Trophoblast cell (in vitro differentiated cells and primary cell): ENCODE data around the gene HADHA.

Source experiments
- DNase-seq, 2 donors: peaks; one replicate each; pipeline ENCODE4 v3.0.0-alpha.2; 2016
- H2AFZ ChIP-seq: 2 replicates; pipeline ENCODE4 v1.6.1; 2013; ENCODE audit warnings: low read length, moderate library complexity, mild to moderate bottlenecking; ENCODE audit not compliant: insufficient read depth, poor library complexity
- H2AK5ac ChIP-seq: 2 replicates; pipeline ENCODE4 v1.6.1; 2013; ENCODE audit warnings: mild to moderate bottlenecking, low read length
- H2BK120ac ChIP-seq: 2 replicates; pipeline ENCODE4 v1.6.1; 2013; ENCODE audit warnings: low read length, mild to moderate bottlenecking, moderate library complexity; ENCODE audit not compliant: insufficient read depth, poor library complexity
- H2BK12ac ChIP-seq: 2 replicates; pipeline ENCODE4 v1.6.1; 2013; ENCODE audit warnings: mild to moderate bottlenecking, low read length, moderate library complexity
- H2BK5ac ChIP-seq: 2 replicates; pipeline ENCODE4 v1.6.1; 2013; ENCODE audit warnings: low read length, low read depth, moderate library complexity, mild to moderate bottlenecking; ENCODE audit not compliant: poor library complexity
- H3K14ac ChIP-seq: 2 replicates; pipeline ENCODE4 v1.6.1; 2013; ENCODE audit warnings: mild to moderate bottlenecking, low read length
- H3K18ac ChIP-seq: 2 replicates; pipeline ENCODE4 v1.6.1; 2013; ENCODE audit warnings: mild to moderate bottlenecking, low read length
- H3K23ac ChIP-seq: 2 replicates; pipeline ENCODE4 v1.6.1; 2013; ENCODE audit warnings: low read length
- H3K27ac ChIP-seq: 2 replicates; pipeline ENCODE4 v1.5.1; 2013; ENCODE audit warnings: low read depth, mild to moderate bottlenecking, inconsistent platforms, low read length, moderate library complexity
- H3K27me3 ChIP-seq: 2 replicates; pipeline ENCODE4 v1.6.1; 2013; ENCODE audit warnings: inconsistent platforms, mild to moderate bottlenecking, low read length, moderate library complexity; ENCODE audit not compliant: insufficient read depth
- H3K36me3 ChIP-seq, 2 experiments: 1 replicate in 1 of 2; 2 replicates in 1 of 2; pipeline ENCODE4 v1.6.1; 2013; ENCODE audit warnings: low read length in 2 of 2, mild to moderate bottlenecking in 2 of 2, moderate library complexity in 1 of 2; ENCODE audit not compliant: insufficient read depth in 2 of 2, control insufficient read depth in 1 of 2
- H3K4ac ChIP-seq: 2 replicates; pipeline ENCODE4 v1.6.1; 2013; ENCODE audit warnings: low read depth, mild to moderate bottlenecking, low read length, moderate library complexity
- H3K4me1 ChIP-seq, 2 experiments: 1 replicate in 1 of 2; 2 replicates in 1 of 2; pipeline ENCODE4 v1.6.1; 2013; ENCODE audit warnings: low read length in 2 of 2, mild to moderate bottlenecking in 2 of 2, moderate library complexity in 1 of 2; ENCODE audit not compliant: insufficient read depth in 2 of 2, control insufficient read depth in 1 of 2
- H3K4me2 ChIP-seq: 2 replicates; pipeline ENCODE4 v1.6.1; 2013; ENCODE audit warnings: inconsistent platforms, mild to moderate bottlenecking, low read length, moderate library complexity
- H3K4me3 ChIP-seq: 2 replicates; pipeline ENCODE4 v1.5.1; 2013; ENCODE audit warnings: mild to moderate bottlenecking, low read depth, low read length, inconsistent platforms
- H3K79me1 ChIP-seq: one replicate; pipeline ENCODE4 v1.6.1; 2013; ENCODE audit warnings: low read length
- H3K79me2 ChIP-seq: 2 replicates; pipeline ENCODE4 v1.6.1; 2013; ENCODE audit warnings: low read length, mild to moderate bottlenecking; ENCODE audit not compliant: control insufficient read depth, insufficient read depth, poor library complexity
- H3K9ac ChIP-seq: 2 replicates; pipeline ENCODE4 v1.6.1; 2013; ENCODE audit warnings: mild to moderate bottlenecking, low read length
- H3K9me3 ChIP-seq: 2 replicates; pipeline ENCODE4 v1.6.1; 2013; ENCODE audit warnings: low read depth, mild to moderate bottlenecking, control low read depth, inconsistent platforms, low read length; ENCODE audit not compliant: insufficient read depth
- H4K12ac ChIP-seq: 2 replicates; pipeline ENCODE4 v1.6.1; 2013; ENCODE audit warnings: low read depth, mild to moderate bottlenecking, low read length, moderate library complexity
- H4K8ac ChIP-seq: 2 replicates; pipeline ENCODE4 v1.6.1; 2013; ENCODE audit warnings: low read depth, mild to moderate bottlenecking, low read length, moderate library complexity
- H4K91ac ChIP-seq: one replicate; pipeline ENCODE4 v1.6.1; 2013; ENCODE audit warnings: low read depth, mild to moderate bottlenecking, low read length, moderate library complexity
- WGBS: extraction: QIAGEN DNeasy Blood & Tissue Kit; methylation state at CpG from one replicate; pipeline ENCODE4 v1.1.7; 2013; ENCODE audit warnings: missing lambda C conversion rate; ENCODE audit not compliant: insufficient read length, insufficient coverage; ENCODE audit errors: extremely low coverage; 5-methylcytosine and 5-hydroxymethylcytosine counted together

The HADHA gene

DNA sequence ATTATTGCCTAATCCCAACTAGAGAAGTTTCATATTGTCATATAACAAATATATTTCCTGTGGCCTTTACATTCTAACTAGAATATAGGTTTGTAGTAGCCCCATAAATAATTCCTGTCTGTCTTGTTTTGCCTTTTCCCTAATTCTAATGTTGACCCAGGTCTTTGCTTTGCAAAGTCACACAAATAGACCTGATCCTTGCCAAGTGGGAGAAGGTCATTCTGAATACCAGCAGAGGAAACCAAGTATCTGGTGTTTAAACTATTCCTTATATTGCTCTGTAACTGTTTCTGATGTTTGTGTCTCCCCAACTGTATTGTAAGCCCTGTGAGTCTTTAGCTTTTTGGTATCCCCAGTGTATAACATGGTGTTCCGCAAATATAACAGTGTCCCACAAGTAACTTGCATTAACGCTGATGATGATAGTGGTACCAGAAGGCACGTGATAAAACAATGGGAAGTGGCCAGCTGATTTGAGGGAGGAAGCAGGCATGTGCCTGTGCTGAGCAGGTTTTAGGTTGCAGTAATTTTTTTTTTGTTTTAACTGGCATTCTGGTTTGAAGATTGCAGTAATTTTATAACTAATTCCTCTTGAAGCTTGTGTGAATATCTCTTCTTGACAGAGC is 11.4 kb upstream of the HADHA start:
- WGBS: no CpG with 5 or more reads among the region's 3 CpGs
- H3K23ac ChIP-seq: no peak overlapping the region
- no peak overlapping the region for H4K91ac ChIP-seq
- no peaks in the 10 kb centered on the region for H3K4me1 ChIP-seq
- H3K4me3 ChIP-seq: no peak overlapping the region
- H2BK5ac ChIP-seq: no peak overlapping the region
- no peak overlapping the region for H2AK5ac ChIP-seq
- DNase-seq: no peak
- no peak overlapping the region for H2BK120ac ChIP-seq
- no peak overlapping the region for H3K9ac ChIP-seq
- H3K4me2 ChIP-seq: no peak overlapping the region
- no peak overlapping the region for H3K4ac ChIP-seq
- no peaks in the 10 kb centered on the region for H3K79me2 ChIP-seq
- H4K12ac ChIP-seq: no peak overlapping the region
- H3K79me1 ChIP-seq: no peaks in the 10 kb centered on the region
- no peaks in the 10 kb centered on the region for H3K27me3 ChIP-seq
- no peak overlapping the region for H4K8ac ChIP-seq
- H2AFZ ChIP-seq: no peak overlapping the region
- H3K14ac ChIP-seq: no peak overlapping the region
- H3K18ac ChIP-seq: no peak overlapping the region
- H3K36me3 ChIP-seq: peaks cover 7 to 10% of the 10 kb centered on the region in 2 experiments
- peaks cover 6% of the 10 kb centered on the region for H3K9me3 ChIP-seq
- H3K27ac ChIP-seq: no peak overlapping the region
- no peak overlapping the region for H2BK12ac ChIP-seq

DNA sequence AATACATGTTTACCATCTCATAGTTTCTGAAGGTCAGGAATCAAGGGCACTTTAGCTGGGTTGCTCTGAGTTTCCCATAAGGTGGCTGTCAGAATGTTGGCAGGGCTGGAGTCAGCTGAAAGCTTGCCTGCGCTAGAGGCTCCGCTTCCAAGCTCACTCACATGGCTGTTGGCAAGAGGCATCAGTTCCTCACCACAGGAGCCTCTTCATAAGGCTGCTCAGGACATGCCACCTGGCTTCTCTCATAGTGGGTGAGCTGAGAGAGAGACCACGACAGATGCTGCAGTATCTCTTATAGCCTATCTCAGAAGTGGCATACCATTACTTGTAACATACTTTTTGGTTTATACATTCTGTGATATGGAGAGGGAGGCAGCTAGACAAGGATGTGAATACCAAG is 7.5 kb upstream of the HADHA start:
- no peak overlapping the region for H4K8ac ChIP-seq
- no peak overlapping the region for H3K18ac ChIP-seq
- no peak overlapping the region for H4K91ac ChIP-seq
- no peak overlapping the region for H2AK5ac ChIP-seq
- no peak overlapping the region for H3K4me3 ChIP-seq
- no peaks in the 10 kb centered on the region for H3K79me1 ChIP-seq
- no peak overlapping the region for H2BK12ac ChIP-seq
- H3K79me2 ChIP-seq: no peaks in the 10 kb centered on the region
- no peaks in the 10 kb centered on the region for H3K9me3 ChIP-seq
- H4K12ac ChIP-seq: no peak overlapping the region
- no peak overlapping the region for H2BK5ac ChIP-seq
- H3K27ac ChIP-seq: no peak overlapping the region
- no peak overlapping the region for H3K23ac ChIP-seq
- no peak overlapping the region for H3K4ac ChIP-seq
- no peak overlapping the region for H3K4me2 ChIP-seq
- no peak overlapping the region for H2AFZ ChIP-seq
- no peak overlapping the region for H3K14ac ChIP-seq
- no peaks in the 10 kb centered on the region for H3K4me1 ChIP-seq
- no peak overlapping the region for H3K9ac ChIP-seq
- H3K27me3 ChIP-seq: no peaks in the 10 kb centered on the region
- H3K36me3 ChIP-seq: no peaks in the 10 kb centered on the region
- H2BK120ac ChIP-seq: no peak overlapping the region
- no CpG with 5 or more reads among the region's 3 CpGs for WGBS
- DNase-seq: no peak

DNA sequence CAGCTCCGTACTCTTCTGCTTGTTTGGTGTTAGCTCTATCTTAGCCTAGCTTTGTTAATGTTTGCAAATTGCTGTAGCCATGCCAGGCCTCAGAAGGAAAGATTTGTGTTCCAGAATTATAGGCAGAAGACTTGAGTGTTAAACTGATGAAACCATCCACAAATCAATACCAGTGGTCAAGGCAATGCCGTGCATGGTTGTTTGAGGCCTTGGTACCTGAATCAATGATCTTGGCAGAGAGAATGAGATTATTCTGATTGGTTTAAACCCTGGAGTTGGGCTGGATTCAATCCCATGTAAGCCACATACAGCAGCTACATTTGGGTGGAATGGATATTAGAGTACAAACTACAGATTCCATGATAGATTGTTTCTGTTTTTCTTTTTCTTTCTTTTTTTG is 5.2 kb upstream of the HADHA start:
- no peak overlapping the region for H4K8ac ChIP-seq
- H3K27ac ChIP-seq: no peak overlapping the region
- no peak overlapping the region for H3K23ac ChIP-seq
- WGBS: no CpG with 5 or more reads among the region's 2 CpGs
- no peak overlapping the region for H4K91ac ChIP-seq
- no peaks in the 10 kb centered on the region for H3K36me3 ChIP-seq
- no peak overlapping the region for H2BK5ac ChIP-seq
- H3K9me3 ChIP-seq: no peaks in the 10 kb centered on the region
- no peak overlapping the region for H3K18ac ChIP-seq
- H4K12ac ChIP-seq: no peak overlapping the region
- H3K9ac ChIP-seq: no peak overlapping the region
- no peak overlapping the region for H2BK120ac ChIP-seq
- H3K79me1 ChIP-seq: peaks cover 3% of the 10 kb centered on the region
- H2BK12ac ChIP-seq: no peak overlapping the region
- H3K4ac ChIP-seq: no peak overlapping the region
- H3K14ac ChIP-seq: no peak overlapping the region
- DNase-seq: no peak
- peaks cover 4% of the 10 kb centered on the region for H3K79me2 ChIP-seq
- no peak overlapping the region for H3K4me3 ChIP-seq
- no peak overlapping the region for H3K4me2 ChIP-seq
- H2AFZ ChIP-seq: no peak overlapping the region
- no peak overlapping the region for H2AK5ac ChIP-seq
- no peaks in the 10 kb centered on the region for H3K27me3 ChIP-seq
- no peaks in the 10 kb centered on the region for H3K4me1 ChIP-seq

DNA sequence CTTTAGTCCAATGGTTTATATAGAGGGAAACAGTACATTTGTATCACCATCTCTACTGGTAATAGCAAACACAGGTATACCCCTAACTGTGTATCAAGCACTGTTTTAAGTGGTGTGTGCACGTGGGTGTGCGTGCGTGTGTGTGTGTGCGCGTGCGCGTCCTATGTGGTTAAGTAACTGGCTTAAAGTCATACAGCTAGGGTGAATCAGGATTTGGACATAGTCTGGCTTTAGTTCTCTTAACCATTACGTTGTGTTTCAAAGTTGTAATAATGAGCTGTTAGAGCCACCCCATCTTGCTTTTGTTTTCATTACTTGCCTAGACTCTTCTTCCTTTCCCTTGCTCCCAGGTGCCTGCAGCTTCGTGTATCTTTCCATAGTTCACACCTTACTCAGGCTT is 2.4 kb upstream of the HADHA start:
- DNase-seq: no peak
- Histone ChIP-seq H4K8ac (no peak overlapping the region), H3K27me3 (no peaks in the 10 kb centered on the region), H3K36me3 (no peaks in the 10 kb centered on the region), H3K9ac (no peak overlapping the region), H3K4me1 (no peaks in the 10 kb centered on the region), H3K14ac (no peak overlapping the region), H2BK12ac (no peak overlapping the region), H3K27ac (no peak overlapping the region), H2BK120ac (no peak overlapping the region), H4K12ac (no peak overlapping the region), H3K4ac (no peak overlapping the region), H3K18ac (no peak overlapping the region), H3K79me2 (peaks cover 7% of the 10 kb centered on the region), H2AK5ac (no peak overlapping the region), H4K91ac (no peak overlapping the region), H3K79me1 (peaks cover 5% of the 10 kb centered on the region), H3K23ac (peak overlapping the region; percentile 14), H2BK5ac (no peak overlapping the region), H3K9me3 (no peaks in the 10 kb centered on the region), H3K4me2 (no peak overlapping the region), H3K4me3 (no peak overlapping the region), H2AFZ (no peak overlapping the region)
- no CpG with 5 or more reads among the region's 9 CpGs for WGBS
